Gastrocnemius medialis (tissue), 4 donors: ENCODE data around the gene PRSS57.

Experiments used
- CTCF ChIP-seq, 5 experiments: fragments of 450-650 bp in 3 of 5; fragments of 200-600 bp in 2 of 5; sonication (generic) in 2 of 5; IDR thresholded peaks in 4 of 5; conservative IDR thresholded peaks in 1 of 5; 1 replicate in 4 of 5; 2 replicates in 1 of 5; pipeline ENCODE4 v1.5.1; 2016 to 2019; ENCODE audit warnings: antibody characterized with exemption in 5 of 5, mild to moderate bottlenecking in 3 of 5, moderate library complexity in 3 of 5
- POLR2A ChIP-seq, 2 donors: fragments of 450-650 bp; IDR thresholded peaks; one replicate each; pipeline ENCODE4 v1.6.1; 2017; ENCODE audit warnings: antibody characterized with exemption in 2 of 2, mild to moderate bottlenecking in 2 of 2, moderate library complexity in 2 of 2

- TF ChIP-seq CTCF (IDR thresholded peaks at IDR 0.05 in 4 of 5, conservative IDR thresholded peaks at IDR 0.05 in 1 of 5): no peak
- TF ChIP-seq POLR2A (IDR thresholded peaks at IDR 0.05): no peak
These were observed 16.4 kb downstream of the PRSS57 start for GRCh38 chr19:678791-679388.
